Stimulated activated CD8-positive, alpha-beta memory T cell treated with anti-CD3 and anti-CD28 coated beads, Interleukin-4, amount 100 ng/mL, for 48 hours (primary cell): ENCODE results near the gene AWAT2.

Source experiments
- DNase-seq: peaks from one replicate; pipeline ENCODE4 v3.0.0-alpha.2; 2020

The AWAT2 gene

DNA sequence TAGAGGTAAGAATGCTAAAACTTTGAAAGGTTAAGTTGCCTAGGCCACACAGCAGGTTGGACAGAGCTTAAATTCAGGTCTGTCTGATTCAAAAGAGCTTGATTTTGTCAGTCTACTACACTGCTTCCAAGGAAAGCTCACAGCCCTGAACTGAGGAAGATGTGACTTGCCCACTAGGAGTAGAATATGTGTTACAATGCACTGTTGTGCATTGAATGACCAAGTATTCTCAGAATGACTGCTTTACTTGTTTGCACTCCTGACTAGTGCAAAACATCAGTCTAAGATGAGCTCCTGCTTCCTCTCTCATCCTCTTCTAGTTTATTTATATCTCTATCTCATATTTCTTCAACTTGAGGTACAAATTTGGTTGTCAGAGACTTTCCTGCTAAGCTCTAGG, 56.2 kb downstream of the AWAT2 start:
- DNase-seq = no peak

- DNase-seq = no peak
Observed at GRCh38 chrX:69991685-69992084, 58.1 kb downstream of the AWAT2 start.
